HG03103 (cell line): ENCODE results near the gene CATSPERB.
"Not testable (repeated sequence)": the region's sequence is repeated elsewhere in the genome, so short reads cannot be mapped to it uniquely, and the experiment has no call there.

Experiments used
- ATAC-seq: cut with Tn5 transposase; IDR thresholded peaks from one replicate; pipeline ENCODE4 v1.9.1; 2021; ENCODE audit warnings: low read depth; ENCODE audit not compliant: unreplicated experiment

CATSPERB gene

GRCh38 chr14:91731986-91732385 is at the start of gene CATSPERB:
Gene CATSPERB (minus strand): TSS chr14:91732086. CDS start chr14:91729479, 2,607 bp downstream.
- ATAC-seq = no peak

GRCh38 chr14:91780452-91780851 is 48.6 kb upstream of the CATSPERB start:
- ATAC-seq = no peak

GRCh38 chr14:91778217-91778616 is 46.3 kb upstream of the CATSPERB start:
- no peak for ATAC-seq

- no peak for ATAC-seq
Observed at GRCh38 chr14:91774140-91775096, 42.5 kb upstream of the CATSPERB start.

- ATAC-seq = no peak
Observed at GRCh38 chr14:91770185-91770584, 38.3 kb upstream of the CATSPERB start.

- ATAC-seq = no peak
Observed at GRCh38 chr14:91755570-91756295, 23.8 kb upstream of the CATSPERB start.

- ATAC-seq = no peak
Observed at GRCh38 chr14:91754819-91755218, 22.9 kb upstream of the CATSPERB start.

- ATAC-seq = no peak
Observed at GRCh38 chr14:91754185-91754584, 22.3 kb upstream of the CATSPERB start.

GRCh38 chr14:91753501-91754128 is 21.7 kb upstream of the CATSPERB start:
- no peak for ATAC-seq

- ATAC-seq = no peak
Observed at GRCh38 chr14:91752961-91753360, 21.1 kb upstream of the CATSPERB start.

GRCh38 chr14:91751719-91752118 is 19.8 kb upstream of the CATSPERB start:
- ATAC-seq = no peak

- no peak for ATAC-seq
Observed at GRCh38 chr14:91750634-91751198, 18.8 kb upstream of the CATSPERB start.

GRCh38 chr14:91749868-91750267 is 18.0 kb upstream of the CATSPERB start:
- no peak for ATAC-seq

GRCh38 chr14:91748049-91748448 is 16.2 kb upstream of the CATSPERB start:
- no peak for ATAC-seq

- no peak for ATAC-seq
Observed at GRCh38 chr14:91745344-91745743, 13.5 kb upstream of the CATSPERB start.

GRCh38 chr14:91744068-91744480 is 12.2 kb upstream of the CATSPERB start:
- ATAC-seq = no peak

GRCh38 chr14:91743305-91743653 is 11.4 kb upstream of the CATSPERB start:
- no peak for ATAC-seq

- no peak for ATAC-seq
Observed at GRCh38 chr14:91742621-91743304, 10.9 kb upstream of the CATSPERB start.

- ATAC-seq = not testable (repeated sequence)
Observed at GRCh38 chr14:91739867-91740266, 8.0 kb upstream of the CATSPERB start.

GRCh38 chr14:91737619-91738018 is 5.7 kb upstream of the CATSPERB start:
- no peak for ATAC-seq
